SJSA1 (cell line): ENCODE data around the gene GALNT10. TPM values are rescaled to one million over a fixed set of nuclear protein-coding genes. Genes with fewer than 3 reads are reported as not detected.
A peak's percentile ranks its signal among the peaks of the same experiment; 100 is the strongest.

ENCODE experiments used
- DNase-seq, 2 experiments: peaks; one replicate each; pipeline ENCODE4 v3.0.0-alpha.2; 2015 to 2020; ENCODE audit warnings: low spot score in 2 of 2, low read depth in 1 of 2
- H3K27ac ChIP-seq: fragments of 250-450 bp; sonication (Bioruptor Pico); 2 replicates; pipeline ENCODE4 v1.5.1; 2020; ENCODE audit warnings: mild to moderate bottlenecking, moderate library complexity
- H3K27me3 ChIP-seq: fragments of 250-450 bp; sonication (Bioruptor Pico); replicated peaks from 2 replicates; pipeline ENCODE4 v1.5.1; 2020; ENCODE audit warnings: mild to moderate bottlenecking, moderate library complexity
- H3K36me3 ChIP-seq: fragments of 250-450 bp; sonication (Bioruptor Pico); 2 replicates; pipeline ENCODE4 v1.5.1; 2020; ENCODE audit warnings: mild to moderate bottlenecking
- H3K4me1 ChIP-seq: fragments of 250-450 bp; sonication (Bioruptor Pico); replicated peaks from 2 replicates; pipeline ENCODE4 v1.6.1; 2021; ENCODE audit warnings: mild to moderate bottlenecking
- H3K4me3 ChIP-seq: fragments of 250-450 bp; sonication (Bioruptor Pico); 2 replicates; pipeline ENCODE4 v1.5.1; 2020; ENCODE audit warnings: mild to moderate bottlenecking
- H3K9me3 ChIP-seq: fragments of 250-450 bp; sonication (Bioruptor Pico); replicated peaks from 2 replicates; pipeline ENCODE4 v1.5.1; 2020; ENCODE audit warnings: mild to moderate bottlenecking
- total RNA-seq: library from RNA; depleted of rRNA; stranded (reverse); fragments of >200 nt; shearing (Covaris generic); gene quantifications from 2 replicates; pipeline ENCODE4 v1.2.3, GENCODE V29; 2014

Gene GALNT10
- total RNA-seq, 1 experiment from 2014 or later = 61.9 TPM

DNA sequence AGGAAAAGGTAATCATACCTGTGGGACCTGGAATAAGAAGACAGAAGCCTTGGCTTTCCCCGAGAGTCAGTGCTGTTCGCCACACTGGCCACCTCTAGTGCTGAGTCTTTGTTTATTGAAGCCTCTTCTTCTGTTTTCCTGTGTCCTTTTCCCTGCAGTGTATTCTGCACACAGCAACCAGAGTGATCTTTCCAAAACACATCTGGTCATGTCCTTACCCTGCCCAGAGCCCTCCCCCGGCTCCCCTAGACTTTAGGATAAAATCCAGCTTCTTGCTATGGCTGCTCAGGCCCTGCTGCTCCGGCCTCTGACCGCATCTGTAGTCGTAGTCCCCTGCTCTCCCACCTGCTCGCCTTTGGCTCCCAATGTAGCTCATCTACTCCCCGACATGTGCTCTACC is 28.3 kb downstream of the GALNT10 start:
- DNase-seq = no peak
- Histone ChIP-seq H3K4me1 (peaks cover 48% of the 10 kb centered on the region), H3K9me3 (no peaks in the 10 kb centered on the region), H3K27me3 (no peaks in the 10 kb centered on the region), H3K4me3 (no peak overlapping the region), H3K27ac (no peak overlapping the region), H3K36me3 (peaks cover 32% of the 10 kb centered on the region)

DNA sequence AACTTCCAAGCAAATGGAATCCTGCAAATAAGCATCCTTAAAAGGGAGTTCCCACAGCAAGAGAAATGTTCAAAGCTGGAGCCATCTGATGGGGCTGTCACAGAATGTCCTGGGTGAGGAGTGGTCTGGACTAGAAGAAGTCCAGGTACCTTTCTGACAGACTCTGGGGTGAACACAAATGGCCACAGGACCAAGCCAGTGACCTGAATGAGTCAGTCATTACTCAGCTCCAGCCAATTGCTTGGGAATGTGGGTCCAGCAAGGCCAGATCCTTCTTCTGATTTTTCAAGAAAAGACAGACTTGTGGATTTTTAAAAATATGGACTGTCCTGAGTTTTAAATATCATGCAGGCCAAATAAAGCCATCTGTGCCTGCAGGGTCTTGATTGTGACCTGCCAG is 30.1 kb downstream of the GALNT10 start:
- peak overlapping the region; percentile 75 for H3K27ac ChIP-seq
- H3K36me3 ChIP-seq = peaks cover 29% of the 10 kb centered on the region
- H3K4me1 ChIP-seq = peaks cover 42% of the 10 kb centered on the region
- H3K9me3 ChIP-seq = no peaks in the 10 kb centered on the region
- H3K27me3 ChIP-seq = no peaks in the 10 kb centered on the region
- H3K4me3 ChIP-seq = no peak overlapping the region
- DNase-seq = peak; percentile 66 to 80

DNA sequence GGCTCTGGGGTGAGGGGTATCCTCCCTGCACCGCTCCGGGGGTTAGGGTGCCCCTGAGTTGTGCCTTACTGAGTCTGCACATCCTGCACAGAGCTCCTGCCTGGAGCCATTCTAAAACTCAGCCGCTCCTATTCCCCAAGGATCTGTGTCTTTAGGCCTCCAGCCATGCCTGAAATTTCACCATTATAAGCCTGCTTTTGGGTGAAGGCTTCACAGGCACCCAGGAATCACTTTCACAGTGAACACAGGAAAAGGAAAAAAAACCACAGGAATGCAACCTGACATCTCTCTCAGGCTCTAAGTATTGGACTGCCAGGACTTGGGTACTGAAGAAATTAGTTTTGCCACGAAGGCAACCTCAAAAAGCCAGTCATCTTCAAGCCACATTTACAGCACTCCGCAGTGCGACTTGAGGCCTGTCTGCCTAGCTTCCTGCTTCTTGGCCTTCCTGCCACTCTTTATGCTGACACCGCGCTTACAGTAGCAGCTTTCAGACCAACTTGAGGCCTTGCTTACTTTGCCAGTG is 30.9 kb downstream of the GALNT10 start:
- no peaks in the 10 kb centered on the region for H3K9me3 ChIP-seq
- H3K4me1 ChIP-seq = peaks cover 42% of the 10 kb centered on the region
- H3K36me3 ChIP-seq = peaks cover 30% of the 10 kb centered on the region
- no peak overlapping the region for H3K4me3 ChIP-seq
- H3K27me3 ChIP-seq = no peaks in the 10 kb centered on the region
- peak overlapping the region; percentile 75 for H3K27ac ChIP-seq
- DNase-seq = peak; percentile 86 to 89

DNA sequence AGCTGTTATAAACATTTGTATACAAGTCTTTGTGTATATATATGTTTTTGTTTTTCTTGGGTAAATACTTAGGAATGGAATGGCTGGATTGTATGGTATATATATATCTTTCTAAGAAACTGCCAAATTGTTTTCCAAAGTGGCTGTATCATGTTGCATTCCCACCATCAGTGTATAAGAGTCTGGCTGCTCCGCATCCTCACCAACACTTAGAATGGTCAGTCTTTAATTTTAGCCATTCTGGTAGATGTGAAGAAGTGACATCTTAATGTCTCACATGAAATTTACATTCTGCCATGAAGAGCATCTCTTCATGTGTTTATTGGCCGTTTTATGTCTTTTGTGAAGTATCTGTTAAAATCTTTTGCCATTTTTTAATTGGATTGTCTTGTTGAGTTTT is 31.9 kb downstream of the GALNT10 start:
- H3K4me1 ChIP-seq = peaks cover 42% of the 10 kb centered on the region
- H3K9me3 ChIP-seq = no peaks in the 10 kb centered on the region; the same call in 1 of the 2 replicates
- H3K27ac ChIP-seq = peak overlapping the region; percentile 75
- H3K36me3 ChIP-seq = peaks cover 37% of the 10 kb centered on the region
- H3K4me3 ChIP-seq = no peak overlapping the region
- DNase-seq = no peak
- no peaks in the 10 kb centered on the region for H3K27me3 ChIP-seq

DNA sequence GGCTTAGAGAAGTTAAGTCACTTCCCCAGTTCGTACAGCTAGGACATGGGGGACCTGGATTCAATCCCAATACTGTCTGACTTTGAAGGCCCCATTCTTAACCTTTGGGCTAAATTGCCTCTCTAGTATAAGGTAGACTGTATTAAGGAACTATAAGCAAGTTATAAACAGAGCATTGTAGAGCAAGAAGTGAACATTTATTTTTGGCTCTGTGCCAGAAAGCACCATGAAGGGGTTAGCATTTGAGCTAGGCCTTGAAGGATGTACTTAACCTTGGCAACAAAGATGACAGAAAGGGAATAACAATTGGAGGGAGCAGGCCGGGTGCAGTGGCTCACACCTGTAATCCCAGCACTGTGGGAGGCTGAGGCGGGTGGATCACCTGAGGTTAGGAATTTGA is 32.8 kb downstream of the GALNT10 start:
- Histone ChIP-seq H3K4me3 (no peak overlapping the region), H3K27me3 (no peaks in the 10 kb centered on the region), H3K36me3 (peaks cover 42% of the 10 kb centered on the region), H3K27ac (no peak overlapping the region), H3K9me3 (no peaks in the 10 kb centered on the region; the same call in 1 of the 2 replicates), H3K4me1 (peaks cover 42% of the 10 kb centered on the region)
- DNase-seq = no peak

DNA sequence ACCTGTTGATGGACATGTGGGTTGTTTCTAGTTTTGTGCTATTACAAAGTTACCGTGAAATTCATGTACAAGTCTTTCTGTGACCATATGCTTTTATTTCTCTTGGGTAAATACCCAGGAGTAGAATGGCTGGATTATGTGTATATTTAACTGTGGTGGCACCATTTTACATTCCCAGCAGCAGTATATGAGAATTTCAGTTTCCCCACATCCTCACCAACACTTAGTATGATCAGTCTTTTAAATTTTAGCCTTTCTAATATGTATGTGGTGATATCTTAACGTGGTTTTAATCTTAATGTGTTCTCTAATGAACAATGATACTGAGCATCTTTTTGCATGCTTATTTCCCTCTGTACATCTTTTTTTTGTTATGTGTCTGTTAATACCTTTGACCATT is 36.6 kb downstream of the GALNT10 start:
- no peak for DNase-seq
- no peak overlapping the region for H3K4me3 ChIP-seq
- no peaks in the 10 kb centered on the region; the same call in 1 of the 2 replicates for H3K9me3 ChIP-seq
- peaks cover 36% of the 10 kb centered on the region for H3K36me3 ChIP-seq
- H3K27ac ChIP-seq = no peak overlapping the region
- H3K4me1 ChIP-seq = peaks cover 14% of the 10 kb centered on the region
- no peaks in the 10 kb centered on the region for H3K27me3 ChIP-seq

DNA sequence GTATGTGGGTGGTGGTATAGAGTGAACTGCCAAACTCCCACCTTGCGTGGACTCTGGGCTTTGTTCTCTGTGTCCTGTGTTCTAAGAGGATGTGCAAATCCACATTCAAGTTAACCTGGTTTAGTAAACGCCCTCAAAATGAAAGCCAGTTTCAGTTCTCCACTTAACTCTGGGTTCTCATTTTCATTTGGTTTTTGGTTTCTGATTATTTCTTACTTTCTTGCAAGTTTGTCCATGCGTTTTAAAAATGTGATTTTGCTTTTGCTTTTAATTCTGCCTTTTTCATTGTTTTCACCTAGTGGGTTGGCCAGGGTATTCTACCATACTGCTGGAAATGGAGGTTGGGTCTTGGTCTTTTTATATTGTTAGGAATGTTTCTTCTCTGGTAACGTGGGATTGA is 38.2 kb downstream of the GALNT10 start:
- no peak for DNase-seq
- no peaks in the 10 kb centered on the region for H3K4me1 ChIP-seq
- H3K9me3 ChIP-seq = no peaks in the 10 kb centered on the region; the same call in 1 of the 2 replicates
- H3K27ac ChIP-seq = no peak overlapping the region
- H3K4me3 ChIP-seq = no peak overlapping the region
- no peaks in the 10 kb centered on the region for H3K27me3 ChIP-seq
- H3K36me3 ChIP-seq = peaks cover 28% of the 10 kb centered on the region

DNA sequence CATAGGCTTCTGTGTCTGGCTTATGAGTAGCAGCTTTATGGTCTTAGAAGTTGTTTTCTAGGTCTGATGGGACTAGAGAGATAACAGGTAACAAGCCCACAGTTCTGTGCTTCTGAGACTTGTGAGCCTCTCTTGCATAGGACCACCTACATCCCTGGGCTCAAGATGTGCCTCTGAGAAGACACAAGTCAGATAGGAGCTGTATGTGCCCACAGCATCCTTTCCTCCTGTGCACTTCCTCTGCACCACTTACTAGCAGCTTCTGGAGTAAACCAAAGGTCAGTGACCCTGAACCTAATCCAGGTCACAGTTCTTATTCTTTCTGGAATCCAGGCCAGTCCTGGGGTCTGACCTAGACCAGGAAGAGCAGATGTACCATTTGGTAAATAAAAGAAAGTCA is 40.0 kb downstream of the GALNT10 start:
- Histone ChIP-seq H3K36me3 (peaks cover 28% of the 10 kb centered on the region), H3K27me3 (no peaks in the 10 kb centered on the region), H3K27ac (no peak overlapping the region), H3K4me1 (no peaks in the 10 kb centered on the region), H3K4me3 (no peak overlapping the region), H3K9me3 (no peaks in the 10 kb centered on the region; the same call in 1 of the 2 replicates)
- DNase-seq = no peak

DNA sequence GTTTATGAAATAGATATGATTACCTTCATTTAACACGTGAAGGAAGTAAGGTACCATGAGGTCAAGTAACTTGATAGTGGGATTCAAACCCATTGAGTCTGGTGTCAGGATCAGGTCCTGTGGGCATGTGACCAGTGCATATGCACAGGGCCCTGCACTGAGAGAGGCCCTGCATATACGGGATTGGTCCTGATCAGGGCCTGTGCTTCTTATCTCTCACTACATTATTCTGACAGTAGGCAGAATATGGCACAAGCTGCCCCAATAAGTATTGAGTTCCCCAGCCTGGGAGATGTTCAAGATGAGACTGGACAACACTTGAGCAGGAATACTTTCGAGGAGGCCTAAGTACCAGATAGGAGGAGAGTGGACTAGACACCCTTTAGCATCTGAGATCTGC is 44.0 kb downstream of the GALNT10 start:
- peaks cover 14% of the 10 kb centered on the region for H3K36me3 ChIP-seq
- no peaks in the 10 kb centered on the region for H3K27me3 ChIP-seq

DNA sequence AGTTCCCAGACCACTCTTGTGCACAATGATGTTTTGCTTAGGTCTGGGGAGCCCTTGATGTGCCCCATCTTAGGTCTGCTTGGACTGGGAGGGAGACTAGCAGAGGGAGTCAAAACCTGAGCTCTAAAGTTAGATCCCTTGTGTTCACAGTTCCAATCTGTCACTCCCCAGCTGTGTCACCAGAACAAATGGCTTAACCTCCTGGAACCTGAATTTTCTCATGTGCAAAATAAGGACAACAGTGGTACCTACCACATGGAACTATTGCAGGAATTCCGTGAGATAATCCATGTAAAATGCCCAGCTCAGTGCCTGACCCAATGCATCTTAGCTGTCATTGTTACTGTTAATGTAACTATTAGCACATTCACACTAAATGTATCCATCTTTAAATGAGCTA is 45.5 kb downstream of the GALNT10 start:
- Histone ChIP-seq H3K4me1 (no peaks in the 10 kb centered on the region), H3K36me3 (peaks cover 12% of the 10 kb centered on the region), H3K4me3 (no peak overlapping the region), H3K9me3 (no peaks in the 10 kb centered on the region), H3K27me3 (no peaks in the 10 kb centered on the region), H3K27ac (no peak overlapping the region)
- DNase-seq = no peak

More for the DNA sequence above, 44.0 kb downstream of the GALNT10 start:
- Histone ChIP-seq H3K4me1 (no peaks in the 10 kb centered on the region), H3K4me3 (no peak overlapping the region), H3K27ac (no peak overlapping the region), H3K9me3 (no peaks in the 10 kb centered on the region)
- no peak for DNase-seq

DNA sequence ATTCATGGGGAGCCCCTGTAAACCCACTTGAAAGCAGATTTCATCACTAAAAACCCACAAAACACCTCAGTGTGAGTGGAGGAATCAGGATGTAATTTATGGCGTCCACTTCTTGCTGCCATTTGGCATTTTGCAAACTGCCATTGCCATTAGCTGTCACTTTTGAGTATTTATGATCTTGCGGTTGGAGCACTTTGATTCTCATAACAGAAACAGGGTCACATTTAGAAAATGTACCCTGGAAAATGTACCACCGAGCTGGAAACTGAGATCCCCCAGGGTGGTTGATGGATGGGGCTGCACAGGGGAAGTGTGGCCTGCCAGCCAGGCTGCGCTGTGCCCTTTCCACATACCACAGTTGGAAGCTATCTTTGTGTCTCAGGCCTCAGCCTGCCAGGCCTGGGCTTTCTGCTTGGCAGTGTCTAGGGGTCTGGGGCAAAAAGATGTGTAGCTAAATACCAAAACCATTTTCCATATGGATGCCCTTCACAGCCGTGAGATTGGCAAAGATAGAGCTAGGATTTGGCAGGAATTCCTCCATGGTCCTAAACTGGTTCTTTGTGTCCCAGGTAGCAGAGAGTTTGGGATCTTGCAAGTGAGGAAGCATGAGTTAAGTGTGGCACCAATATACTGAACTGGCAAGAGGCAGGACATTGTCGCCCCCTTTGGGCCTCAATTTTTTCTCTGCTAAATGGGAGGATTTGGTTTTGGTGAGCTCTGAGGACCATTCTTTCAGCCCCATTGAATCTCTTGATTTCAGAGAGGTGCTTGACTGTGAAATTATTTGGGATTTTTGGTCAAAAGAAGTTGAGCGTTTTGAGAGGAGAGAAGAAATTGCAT is 46.2 kb downstream of the GALNT10 start:
- Histone ChIP-seq H3K4me3 (no peak overlapping the region), H3K27ac (no peak overlapping the region), H3K9me3 (no peaks in the 10 kb centered on the region), H3K27me3 (no peaks in the 10 kb centered on the region), H3K36me3 (peaks cover 5% of the 10 kb centered on the region), H3K4me1 (no peaks in the 10 kb centered on the region)
- DNase-seq = no peak

DNA sequence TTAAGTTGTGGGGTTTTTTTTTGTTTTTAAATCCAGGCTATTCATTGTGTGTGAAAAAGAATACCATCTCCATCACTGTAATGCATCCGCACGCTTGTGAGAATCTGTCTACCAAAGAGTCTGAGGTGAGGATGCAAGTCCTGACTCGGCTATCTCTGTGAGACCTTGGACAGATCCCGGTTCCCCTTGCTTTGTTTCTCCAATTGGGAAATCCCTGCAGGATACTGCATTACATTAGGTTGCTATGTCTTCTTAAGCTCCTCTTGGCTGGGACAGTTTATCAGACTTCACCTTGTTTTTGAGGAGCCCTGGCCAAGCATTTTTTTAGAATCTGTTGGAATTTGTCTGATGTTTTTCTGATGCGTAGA is 46.8 kb downstream of the GALNT10 start:
- peaks cover 5% of the 10 kb centered on the region; the same call in 1 of the 2 replicates for H3K36me3 ChIP-seq
- DNase-seq = no peak
- H3K27me3 ChIP-seq = no peaks in the 10 kb centered on the region
- no peaks in the 10 kb centered on the region for H3K9me3 ChIP-seq
- no peak overlapping the region for H3K27ac ChIP-seq
- no peaks in the 10 kb centered on the region for H3K4me1 ChIP-seq
- no peak overlapping the region for H3K4me3 ChIP-seq

DNA sequence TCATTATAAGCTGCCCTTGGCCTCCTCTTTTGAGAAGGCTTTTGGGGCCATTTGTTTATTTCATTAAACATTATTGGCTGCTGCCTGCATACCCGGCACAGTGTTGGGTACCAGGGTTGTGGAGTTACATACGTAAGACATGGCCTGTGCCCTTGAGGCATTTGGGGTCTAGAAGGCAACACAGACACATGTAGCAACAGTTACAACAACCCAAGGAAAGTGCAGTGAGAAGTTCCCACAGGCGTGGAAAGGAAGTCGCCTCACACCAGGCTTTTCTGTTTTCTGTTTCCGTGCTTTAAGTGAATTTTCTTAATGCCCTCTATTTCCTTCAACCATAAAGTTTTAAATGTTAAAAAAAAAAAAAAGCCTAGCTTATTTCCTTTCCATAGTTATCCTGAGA is 47.4 kb downstream of the GALNT10 start:
- Histone ChIP-seq H3K4me1 (peaks cover 3% of the 10 kb centered on the region; the same call in 1 of the 2 replicates), H3K27ac (no peak overlapping the region), H3K9me3 (no peaks in the 10 kb centered on the region), H3K4me3 (no peak overlapping the region), H3K36me3 (peaks cover 5% of the 10 kb centered on the region; the same call in 1 of the 2 replicates), H3K27me3 (no peaks in the 10 kb centered on the region)
- no peak for DNase-seq

DNA sequence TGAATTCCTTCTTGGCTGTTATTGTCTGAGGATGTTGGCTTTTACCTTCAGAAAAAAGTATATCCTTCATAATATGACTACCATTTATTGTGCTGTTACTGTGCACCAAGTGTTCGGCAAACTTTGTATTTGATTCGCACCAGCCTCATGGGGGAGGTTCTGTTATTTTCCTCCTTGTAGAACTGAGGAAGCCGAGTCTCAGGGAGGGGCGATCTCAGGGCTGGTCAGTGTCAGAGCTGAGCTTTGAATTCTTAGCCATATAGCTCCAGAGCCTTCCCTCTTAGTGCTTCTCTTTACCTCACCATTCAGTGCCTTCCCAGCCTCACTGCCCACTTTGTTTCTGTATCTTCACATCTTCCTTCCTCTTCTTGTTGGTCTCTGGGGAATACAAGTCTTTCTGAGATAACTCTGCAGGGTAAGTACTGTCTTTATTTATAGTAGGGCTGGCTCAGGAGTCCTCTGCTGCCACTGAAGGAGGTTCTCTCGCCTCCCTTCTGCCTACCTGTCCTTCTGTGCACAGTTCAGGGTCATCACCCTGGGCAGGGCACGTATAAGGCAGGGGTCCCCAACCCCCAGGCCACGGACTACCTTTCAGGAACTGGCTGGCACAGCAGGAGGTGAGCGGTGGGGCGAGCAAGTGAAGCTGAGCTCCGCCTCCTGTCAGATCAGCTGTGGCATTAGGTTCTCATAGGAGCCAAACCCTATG is 48.4 kb downstream of the GALNT10 start:
- Histone ChIP-seq H3K4me1 (peaks cover 13% of the 10 kb centered on the region), H3K27me3 (no peaks in the 10 kb centered on the region), H3K36me3 (peaks cover 5% of the 10 kb centered on the region; the same call in 1 of the 2 replicates), H3K4me3 (no peak overlapping the region), H3K27ac (no peak overlapping the region), H3K9me3 (no peaks in the 10 kb centered on the region)
- DNase-seq = no peak
